ENCODE measurements around the gene ADAM12.

The ADAM12 gene

DNA sequence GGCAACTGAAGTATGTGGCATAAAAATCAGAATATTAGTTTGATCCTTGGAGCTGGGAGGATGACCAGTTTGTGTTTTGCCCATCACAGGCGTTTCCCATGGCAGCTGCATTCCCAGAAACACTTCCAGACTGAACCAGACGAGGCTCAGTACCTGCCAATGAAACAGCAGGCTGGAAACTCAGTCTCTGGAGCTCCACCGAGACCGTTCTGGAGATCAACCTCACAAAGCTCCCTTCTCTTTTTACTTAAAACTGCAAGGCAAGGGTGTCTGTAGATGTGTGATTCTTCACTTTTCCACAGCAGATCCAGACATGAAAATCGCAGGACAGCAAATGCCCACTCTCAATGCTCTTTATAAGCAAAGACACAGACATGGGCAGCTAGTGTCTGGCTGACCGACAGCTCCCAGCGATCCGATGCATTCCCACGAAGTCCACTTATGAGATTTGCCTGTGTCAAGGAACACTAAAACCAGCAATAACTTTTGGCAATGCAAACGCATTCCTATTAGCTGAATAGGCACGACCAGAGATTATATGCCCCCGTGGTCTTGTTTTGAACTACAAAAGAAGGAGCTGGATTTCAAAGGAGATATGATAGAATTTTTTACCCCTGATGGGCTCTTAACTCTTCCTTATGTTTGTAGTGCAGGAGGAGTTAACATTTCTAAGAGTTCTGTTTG is 72.6 kb downstream of the ADAM12 start:
- TF ChIP-seq EZH2phosphoT487 (IDR thresholded peaks at IDR 0.05; ENCODE audit: low read length) (no peak), EZH2 (optimal IDR thresholded peaks at IDR 0.05; ENCODE audit: low read depth, low read length) (no peak)
- TF ChIP-seq, protein P1, sequence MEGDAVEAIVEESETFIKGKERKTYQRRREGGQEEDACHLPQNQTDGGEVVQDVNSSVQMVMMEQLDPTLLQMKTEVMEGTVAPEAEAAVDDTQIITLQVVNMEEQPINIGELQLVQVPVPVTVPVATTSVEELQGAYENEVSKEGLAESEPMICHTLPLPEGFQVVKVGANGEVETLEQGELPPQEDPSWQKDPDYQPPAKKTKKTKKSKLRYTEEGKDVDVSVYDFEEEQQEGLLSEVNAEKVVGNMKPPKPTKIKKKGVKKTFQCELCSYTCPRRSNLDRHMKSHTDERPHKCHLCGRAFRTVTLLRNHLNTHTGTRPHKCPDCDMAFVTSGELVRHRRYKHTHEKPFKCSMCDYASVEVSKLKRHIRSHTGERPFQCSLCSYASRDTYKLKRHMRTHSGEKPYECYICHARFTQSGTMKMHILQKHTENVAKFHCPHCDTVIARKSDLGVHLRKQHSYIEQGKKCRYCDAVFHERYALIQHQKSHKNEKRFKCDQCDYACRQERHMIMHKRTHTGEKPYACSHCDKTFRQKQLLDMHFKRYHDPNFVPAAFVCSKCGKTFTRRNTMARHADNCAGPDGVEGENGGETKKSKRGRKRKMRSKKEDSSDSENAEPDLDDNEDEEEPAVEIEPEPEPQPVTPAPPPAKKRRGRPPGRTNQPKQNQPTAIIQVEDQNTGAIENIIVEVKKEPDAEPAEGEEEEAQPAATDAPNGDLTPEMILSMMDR (IDR thresholded peaks at IDR 0.05; ENCODE audit: low read length), result no peak
- Histone ChIP-seq H4K20me1 (ENCODE audit: insufficient read depth, low read length) (no peaks in the 10 kb centered on the region), H3K9me2 (replicated peaks; ENCODE audit: insufficient read depth, low read length) (no peaks in the 10 kb centered on the region), H2AFZ (ENCODE audit: low read length) (no peak overlapping the region), H3K9me3 (replicated peaks; ENCODE audit: insufficient read depth, low read length) (no peaks in the 10 kb centered on the region), H3K79me2 (ENCODE audit: low read length) (no peaks in the 10 kb centered on the region), H3K36me3 (replicated peaks; ENCODE audit: insufficient read depth, low read length) (no peaks in the 10 kb centered on the region), H3F3A (ENCODE audit: insufficient read depth, low read length) (no peaks in the 10 kb centered on the region), H3K4me1 (ENCODE audit: low read length) (no peaks in the 10 kb centered on the region), H3K9ac (ENCODE audit: low read length) (no peak overlapping the region), H3K4me2 (ENCODE audit: low read depth, low read length) (no peak overlapping the region), H3K27me3 (replicated peaks; ENCODE audit: insufficient read depth, low read length) (no peaks in the 10 kb centered on the region), H3K4me3 (ENCODE audit: low read length) (no peak overlapping the region), H3K27ac (ENCODE audit: low read length) (no peak overlapping the region)
- DNase-seq, result no peak

DNA sequence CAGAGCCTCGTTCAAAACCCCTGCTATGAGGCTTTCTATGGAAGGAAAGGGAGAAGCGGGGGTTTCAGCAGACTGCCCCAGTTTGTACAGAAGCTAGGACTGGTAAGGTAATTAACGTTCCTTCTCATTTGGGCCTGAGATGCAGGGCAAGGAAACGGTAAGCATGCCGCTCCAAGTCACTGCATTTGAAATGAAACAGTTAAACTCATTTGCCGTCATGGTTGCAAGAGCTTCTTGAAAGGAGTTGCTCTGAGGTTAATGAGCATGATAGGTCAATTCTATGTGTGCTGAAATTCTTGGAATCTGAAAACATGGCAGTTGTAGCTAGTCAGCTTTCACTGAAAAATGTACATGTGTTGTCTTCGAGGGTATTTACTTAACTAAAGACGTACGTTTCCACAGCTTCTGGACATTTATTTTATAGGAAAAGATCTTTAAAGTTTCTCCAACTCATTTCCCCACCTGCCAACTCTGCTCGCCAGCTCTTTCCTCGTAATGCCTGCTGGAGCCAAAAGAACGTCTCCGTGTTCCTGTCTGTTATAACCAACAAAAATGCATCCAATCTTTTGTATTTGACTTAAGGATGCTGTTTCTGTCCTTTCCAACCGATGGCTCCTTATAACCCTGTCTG is 73.3 kb downstream of the ADAM12 start:
- H3F3A ChIP-seq (ENCODE audit: insufficient read depth, low read length), result no peaks in the 10 kb centered on the region
- no peaks in the 10 kb centered on the region for H3K4me1 ChIP-seq (ENCODE audit: low read length)
- no peaks in the 10 kb centered on the region for H3K79me2 ChIP-seq (ENCODE audit: low read length)
- no peaks in the 10 kb centered on the region for H3K9me2 ChIP-seq (replicated peaks; ENCODE audit: insufficient read depth, low read length)
- H4K20me1 ChIP-seq (ENCODE audit: insufficient read depth, low read length), result no peaks in the 10 kb centered on the region
- no peak overlapping the region for H3K4me3 ChIP-seq (ENCODE audit: low read length)
- no peak overlapping the region for H3K27ac ChIP-seq (ENCODE audit: low read length)
- H3K9ac ChIP-seq (ENCODE audit: low read length), result no peak overlapping the region
- TF ChIP-seq EZH2 (optimal IDR thresholded peaks at IDR 0.05; ENCODE audit: low read depth, low read length) (no peak), EZH2phosphoT487 (IDR thresholded peaks at IDR 0.05; ENCODE audit: low read length) (no peak)
- TF ChIP-seq, protein P1 (IDR thresholded peaks at IDR 0.05; ENCODE audit: low read length), result no peak
- H3K27me3 ChIP-seq (replicated peaks; ENCODE audit: insufficient read depth, low read length), result no peaks in the 10 kb centered on the region
- H3K9me3 ChIP-seq (replicated peaks; ENCODE audit: insufficient read depth, low read length), result no peaks in the 10 kb centered on the region
- no peak overlapping the region for H3K4me2 ChIP-seq (ENCODE audit: low read depth, low read length)
- H2AFZ ChIP-seq (ENCODE audit: low read length), result no peak overlapping the region
- no peaks in the 10 kb centered on the region for H3K36me3 ChIP-seq (replicated peaks; ENCODE audit: insufficient read depth, low read length)
- no peak for DNase-seq

DNA sequence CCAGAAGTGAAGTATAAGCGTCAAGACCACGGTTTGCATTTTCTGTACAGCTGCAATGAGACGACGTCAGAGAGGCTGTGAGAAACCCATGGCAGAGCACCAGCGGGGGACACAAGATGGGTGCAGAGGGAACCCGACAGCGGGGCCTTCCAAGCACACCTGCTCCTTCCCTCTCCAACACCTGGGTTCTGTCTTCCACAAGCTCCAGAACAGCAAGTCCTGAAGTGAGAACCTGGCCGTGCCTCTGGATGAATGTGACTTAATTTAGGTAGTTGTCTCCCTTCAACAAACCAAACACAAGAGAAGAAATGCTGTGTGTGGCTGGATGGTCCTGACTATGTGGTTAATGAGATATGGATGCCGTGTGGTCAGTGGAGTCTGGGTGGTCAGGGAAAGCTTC is 76.1 kb downstream of the ADAM12 start:
- DNase-seq, result no peak

More for the DNA sequence above, 76.1 kb downstream of the ADAM12 start:
- H3K9ac ChIP-seq (ENCODE audit: low read length), result no peak overlapping the region
- no peak for TF ChIP-seq EZH2phosphoT487 (IDR thresholded peaks at IDR 0.05; ENCODE audit: low read length)
- TF ChIP-seq EZH2 (optimal IDR thresholded peaks at IDR 0.05; ENCODE audit: low read depth, low read length), result no peak
- TF ChIP-seq, protein P1 (IDR thresholded peaks at IDR 0.05; ENCODE audit: low read length), result no peak
- no peaks in the 10 kb centered on the region for H4K20me1 ChIP-seq (ENCODE audit: insufficient read depth, low read length)
- H3K79me2 ChIP-seq (ENCODE audit: low read length), result no peaks in the 10 kb centered on the region
- no peaks in the 10 kb centered on the region for H3K9me3 ChIP-seq (replicated peaks; ENCODE audit: insufficient read depth, low read length)
- no peaks in the 10 kb centered on the region for H3K36me3 ChIP-seq (replicated peaks; ENCODE audit: insufficient read depth, low read length)
- H2AFZ ChIP-seq (ENCODE audit: low read length), result no peak overlapping the region
- H3K27me3 ChIP-seq (replicated peaks; ENCODE audit: insufficient read depth, low read length), result 0 out of 2 replicates have a peak, but pooled peaks cover 3% of the 10 kb centered on the region
- H3K4me1 ChIP-seq (ENCODE audit: low read length), result no peaks in the 10 kb centered on the region
- no peak overlapping the region for H3K4me3 ChIP-seq (ENCODE audit: low read length)
- no peaks in the 10 kb centered on the region for H3F3A ChIP-seq (ENCODE audit: insufficient read depth, low read length)
- no peak overlapping the region for H3K27ac ChIP-seq (ENCODE audit: low read length)
- no peak overlapping the region for H3K4me2 ChIP-seq (ENCODE audit: low read depth, low read length)
- no peaks in the 10 kb centered on the region for H3K9me2 ChIP-seq (replicated peaks; ENCODE audit: insufficient read depth, low read length)
